Endodermal cell (in vitro differentiated cells): ENCODE data around the gene TSHZ2. TPM values are rescaled to one million over a fixed set of nuclear protein-coding genes. Genes with fewer than 3 reads are reported as not detected.

Experiments
- DNase-seq: peaks from one replicate; pipeline ENCODE4 v3.0.0-alpha.2; 2017
- H3K27ac ChIP-seq: 2 replicates; pipeline ENCODE4 v1.5.1; 2013; ENCODE audit warnings: mild to moderate bottlenecking, low read depth, low read length, moderate library complexity
- H3K27me3 ChIP-seq: 2 replicates; pipeline ENCODE4 v1.6.1; 2013; ENCODE audit warnings: mild to moderate bottlenecking, low read length, moderate library complexity; ENCODE audit not compliant: insufficient read depth, control insufficient read depth, poor library complexity, severe bottlenecking
- H3K36me3 ChIP-seq: 2 replicates; pipeline ENCODE4 v1.7.0; 2013; ENCODE audit warnings: mild to moderate bottlenecking, low read length, moderate library complexity; ENCODE audit not compliant: control insufficient read depth, insufficient read depth
- H3K4me1 ChIP-seq: one replicate; pipeline ENCODE4 v1.7.0; 2013; ENCODE audit warnings: low read length; ENCODE audit not compliant: control insufficient read depth, insufficient read depth
- H3K4me3 ChIP-seq: 2 replicates; pipeline ENCODE4 v1.5.1; 2013; ENCODE audit warnings: mild to moderate bottlenecking, low read length, moderate library complexity
- H3K9ac ChIP-seq: 2 replicates; pipeline ENCODE4 v1.6.1; 2013; ENCODE audit warnings: mild to moderate bottlenecking, low read length, moderate library complexity; ENCODE audit not compliant: poor library complexity, severe bottlenecking; ENCODE audit errors: extremely low read depth
- H3K9me3 ChIP-seq: 2 replicates; pipeline ENCODE4 v1.6.1; 2013; ENCODE audit warnings: mild to moderate bottlenecking, low read length, moderate library complexity; ENCODE audit not compliant: control insufficient read depth
- H3K27ac Mint-ChIP-seq: 2 replicates; pipeline ENCODE4 v1.8.0; 2020; ENCODE audit warnings: mixed read lengths
- H3K27me3 Mint-ChIP-seq: 2 replicates; pipeline ENCODE4 v1.8.0; 2021; ENCODE audit warnings: mild to moderate bottlenecking, mixed read lengths; ENCODE audit not compliant: insufficient read depth
- H3K36me3 Mint-ChIP-seq: 2 replicates; pipeline ENCODE4 v1.8.0; 2020; ENCODE audit warnings: low read depth, mixed read lengths
- H3K4me1 Mint-ChIP-seq: 2 replicates; pipeline ENCODE4 v1.8.0; 2020; ENCODE audit warnings: mixed read lengths
- H3K4me3 Mint-ChIP-seq: 2 replicates; pipeline ENCODE4 v1.8.0; 2020; ENCODE audit warnings: mild to moderate bottlenecking, moderate library complexity, mixed read lengths
- H3K9me3 Mint-ChIP-seq: 2 replicates; pipeline ENCODE4 v1.8.0; 2020; ENCODE audit warnings: mild to moderate bottlenecking, mixed read lengths
- CTCF ChIP-seq: fragments of 200-600 bp; sonication (generic); conservative IDR thresholded peaks from 2 replicates; pipeline ENCODE4 v1.5.0; 2021; ENCODE audit warnings: antibody characterized with exemption, mild to moderate bottlenecking
- WGBS, 2 experiments: methylation state at CpG; one replicate each; pipeline versions ENCODE4 v1.1.5 to v1.1.7; 2013; ENCODE audit warnings: missing lambda C conversion rate in 2 of 2, mixed read lengths in 1 of 2; ENCODE audit not compliant: insufficient coverage in 1 of 2, insufficient read length in 1 of 2; 5-methylcytosine and 5-hydroxymethylcytosine counted together
- total RNA-seq, 2 donors: library from RNA; stranded (reverse); fragmentation: NEBNext Ultra II Directional in 1 of 2; extraction: Animal tissue kit (Norgen Biotek cat#: 25700) in 1 of 2; gene quantifications; 2 replicates in 1 of 2; 3 replicates in 1 of 2; pipeline ENCODE4 v1.2.1, GENCODE V29; 2021

The TSHZ2 gene
- total RNA-seq, 2 donors from 2014 or later: 0.07 to 0.31 TPM

- no peak for TF ChIP-seq CTCF
- Mint-ChIP-seq H3K36me3 (no peaks in the 10 kb centered on the region), H3K4me1 (no peaks in the 10 kb centered on the region), H3K9me3 (peaks cover 4% of the 10 kb centered on the region), H3K27ac (no peak overlapping the region), H3K27me3 (peaks cover 2% of the 10 kb centered on the region), H3K4me3 (no peak overlapping the region)
- Histone ChIP-seq H3K9ac (no peak overlapping the region), H3K4me3 (no peak overlapping the region), H3K27me3 (no peaks in the 10 kb centered on the region), H3K4me1 (no peaks in the 10 kb centered on the region), H3K9me3 (no peaks in the 10 kb centered on the region), H3K27ac (no peak overlapping the region), H3K36me3 (no peaks in the 10 kb centered on the region)
- WGBS, 2 experiments: 76 to 100% methylated on average over 2 to 3 of the region's 3 CpGs
- no peak for DNase-seq
Observed at GRCh38 chr20:53405139-53405538, 433.0 kb downstream of the TSHZ2 start.

DNA sequence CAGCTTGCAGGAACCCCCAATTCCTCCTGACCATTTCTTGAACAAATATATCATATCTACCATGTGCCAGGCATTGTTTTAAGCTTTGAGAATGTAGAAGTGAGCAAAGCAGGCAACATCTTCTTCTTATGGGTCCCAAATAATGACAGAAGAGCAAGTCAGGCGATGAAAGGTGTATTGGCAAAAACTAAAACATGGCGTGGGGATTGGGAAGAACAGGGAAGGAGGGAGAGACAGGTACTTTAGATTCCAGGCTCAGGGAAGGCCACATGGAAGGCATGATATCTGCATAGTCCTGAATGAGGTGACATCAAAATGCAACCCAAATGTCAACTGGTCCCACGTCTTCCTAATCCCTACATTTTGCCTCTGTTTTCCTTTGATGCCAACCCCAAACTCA, 434.4 kb downstream of the TSHZ2 start:
- H3K4me3 ChIP-seq: no peak overlapping the region
- no peaks in the 10 kb centered on the region for H3K4me1 ChIP-seq
- peaks cover 2% of the 10 kb centered on the region for H3K27me3 Mint-ChIP-seq
- DNase-seq: no peak
- H3K36me3 Mint-ChIP-seq: no peaks in the 10 kb centered on the region
- no peak overlapping the region for H3K27ac Mint-ChIP-seq
- H3K27me3 ChIP-seq: no peaks in the 10 kb centered on the region
- H3K9me3 ChIP-seq: no peaks in the 10 kb centered on the region
- WGBS, 2 experiments: 68 to 87% methylated on average over 3 of the region's 3 CpGs
- peaks cover 4% of the 10 kb centered on the region for H3K9me3 Mint-ChIP-seq
- no peak for TF ChIP-seq CTCF
- H3K27ac ChIP-seq: no peak overlapping the region
- no peak overlapping the region for H3K4me3 Mint-ChIP-seq
- H3K4me1 Mint-ChIP-seq: no peaks in the 10 kb centered on the region
- H3K36me3 ChIP-seq: no peaks in the 10 kb centered on the region
- H3K9ac ChIP-seq: no peak overlapping the region

DNA sequence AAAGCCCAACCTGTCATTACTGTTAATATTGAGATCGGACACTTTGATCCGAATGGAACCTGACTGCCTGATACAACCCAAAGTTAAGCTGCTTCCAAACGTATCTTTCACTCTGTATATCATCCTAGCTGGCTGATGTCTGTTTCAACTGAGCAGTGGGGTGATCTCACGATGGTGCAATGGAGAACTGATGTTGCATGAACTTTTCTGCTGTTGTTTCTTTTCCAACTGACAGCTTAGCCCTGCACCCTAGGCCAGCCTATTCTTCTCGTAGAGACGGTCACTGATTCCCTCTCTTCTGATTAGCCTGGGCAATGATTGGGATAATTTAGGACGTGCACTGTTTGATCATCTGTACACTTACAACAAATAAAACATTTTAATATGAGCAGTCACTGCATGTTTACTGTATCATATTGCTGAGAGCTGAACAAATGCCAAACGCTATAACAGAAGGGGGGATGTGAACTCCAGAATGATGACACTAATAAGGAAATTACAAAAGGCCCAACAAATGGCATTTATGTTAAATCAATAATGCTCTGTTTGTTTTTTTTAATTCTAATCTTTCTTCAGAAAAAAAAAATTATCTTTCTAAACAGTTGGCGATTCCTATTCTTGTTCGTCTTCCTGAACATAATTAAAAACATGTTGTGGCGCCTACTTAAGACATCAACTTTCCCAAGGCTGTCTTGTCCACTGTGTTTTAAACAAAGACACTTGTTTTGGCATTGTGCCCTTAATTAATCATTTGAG, 436.7 kb downstream of the TSHZ2 start:
- Mint-ChIP-seq H3K36me3 (no peaks in the 10 kb centered on the region), H3K27me3 (peaks cover 2% of the 10 kb centered on the region), H3K9me3 (no peaks in the 10 kb centered on the region), H3K4me3 (no peak overlapping the region), H3K27ac (no peak overlapping the region), H3K4me1 (peaks cover 12% of the 10 kb centered on the region)
- Histone ChIP-seq H3K9me3 (no peaks in the 10 kb centered on the region), H3K9ac (no peak overlapping the region), H3K27me3 (no peaks in the 10 kb centered on the region), H3K27ac (peak overlapping the region; percentile 10), H3K4me3 (no peak overlapping the region), H3K4me1 (no peaks in the 10 kb centered on the region), H3K36me3 (no peaks in the 10 kb centered on the region)
- 92 to 93% methylated on average over 7 to 11 of the region's 11 CpGs for WGBS, 2 experiments
- no peak for TF ChIP-seq CTCF
- no peak for DNase-seq
